H1 (cell line): ENCODE data around the gene LRRTM2.

Experiments used
- EP300 ChIP-seq, 2 experiments: IDR thresholded peaks; 1 replicate in 1 of 2; 2 replicates in 1 of 2; pipeline ENCODE4 v1.6.1; 2011 to 2012; ENCODE audit warnings: low read depth in 2 of 2, low read length in 2 of 2, mild to moderate bottlenecking in 2 of 2, borderline replicate concordance in 1 of 2, inconsistent platforms in 1 of 2, moderate library complexity in 1 of 2
- JUN ChIP-seq: IDR thresholded peaks from 2 replicates; pipeline ENCODE4 v1.6.1; 2011; ENCODE audit warnings: low read depth, mild to moderate bottlenecking, improper control_type of control experiment, low read length
- POLR2A ChIP-seq, 2 experiments: IDR thresholded peaks; 1 replicate in 1 of 2; 2 replicates in 1 of 2; pipeline ENCODE4 v1.6.1; 2011; ENCODE audit warnings: low read depth in 2 of 2, low read length in 2 of 2, mild to moderate bottlenecking in 2 of 2; ENCODE audit errors: control extremely low read depth in 1 of 2
- SP1 ChIP-seq: IDR thresholded peaks from 2 replicates; pipeline ENCODE4 v1.6.1; 2011; ENCODE audit warnings: low read depth, low read length
- TAF1 ChIP-seq: IDR thresholded peaks from 2 replicates; pipeline ENCODE4 v1.6.1; 2011; ENCODE audit warnings: mild to moderate bottlenecking, low read depth, low read length
- TF ChIP-seq, protein P1 (sequence below), 3 experiments: IDR thresholded peaks; 1 replicate in 2 of 3; 2 replicates in 1 of 3; pipeline versions ENCODE4 v1.5.1 to v1.6.1; 2011; ENCODE audit warnings: low read length in 3 of 3, mild to moderate bottlenecking in 3 of 3, inconsistent platforms in 2 of 3, low read depth in 1 of 3, moderate library complexity in 1 of 3; ENCODE audit not compliant: insufficient read depth in 1 of 3; ENCODE audit errors: control extremely low read depth in 1 of 3

DNA sequence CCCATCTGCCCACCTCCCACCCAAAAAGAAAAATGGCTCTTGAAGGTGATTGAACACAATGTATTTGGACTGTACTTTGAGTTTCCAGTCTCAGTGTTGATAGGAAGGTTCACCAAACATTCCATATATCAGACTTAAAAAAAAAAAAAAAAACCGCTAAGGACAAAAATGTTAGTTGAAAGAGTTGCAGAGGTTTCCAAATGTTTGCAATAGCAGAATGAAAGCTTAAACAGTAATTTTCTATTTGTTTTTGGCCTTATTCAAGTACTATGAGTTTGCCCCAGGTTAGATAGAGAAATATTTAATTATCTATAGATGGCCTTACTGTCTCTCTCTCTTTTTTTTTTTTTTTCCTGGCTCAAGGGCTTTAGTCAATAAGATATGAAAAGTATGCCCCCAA, 6.1 kb downstream of the LRRTM2 start:
- TF ChIP-seq JUN (no peak), EP300 (IDR thresholded peaks at IDR 0.05; ENCODE audit: borderline replicate concordance in 1 of 2, low read depth in 2 of 2, low read length in 2 of 2) (no peak), POLR2A (IDR thresholded peaks at IDR 0.05; ENCODE audit: control extremely low read depth in 1 of 2, low read depth in 2 of 2, low read length in 2 of 2) (no peak), SP1 (no peak), TAF1 (no peak)
- TF ChIP-seq, protein P1, sequence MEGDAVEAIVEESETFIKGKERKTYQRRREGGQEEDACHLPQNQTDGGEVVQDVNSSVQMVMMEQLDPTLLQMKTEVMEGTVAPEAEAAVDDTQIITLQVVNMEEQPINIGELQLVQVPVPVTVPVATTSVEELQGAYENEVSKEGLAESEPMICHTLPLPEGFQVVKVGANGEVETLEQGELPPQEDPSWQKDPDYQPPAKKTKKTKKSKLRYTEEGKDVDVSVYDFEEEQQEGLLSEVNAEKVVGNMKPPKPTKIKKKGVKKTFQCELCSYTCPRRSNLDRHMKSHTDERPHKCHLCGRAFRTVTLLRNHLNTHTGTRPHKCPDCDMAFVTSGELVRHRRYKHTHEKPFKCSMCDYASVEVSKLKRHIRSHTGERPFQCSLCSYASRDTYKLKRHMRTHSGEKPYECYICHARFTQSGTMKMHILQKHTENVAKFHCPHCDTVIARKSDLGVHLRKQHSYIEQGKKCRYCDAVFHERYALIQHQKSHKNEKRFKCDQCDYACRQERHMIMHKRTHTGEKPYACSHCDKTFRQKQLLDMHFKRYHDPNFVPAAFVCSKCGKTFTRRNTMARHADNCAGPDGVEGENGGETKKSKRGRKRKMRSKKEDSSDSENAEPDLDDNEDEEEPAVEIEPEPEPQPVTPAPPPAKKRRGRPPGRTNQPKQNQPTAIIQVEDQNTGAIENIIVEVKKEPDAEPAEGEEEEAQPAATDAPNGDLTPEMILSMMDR (IDR thresholded peaks at IDR 0.05; ENCODE audit: control extremely low read depth in 1 of 3, insufficient read depth in 1 of 3, low read depth in 1 of 3, low read length in 3 of 3): no peak
